Loucy (cell line): ENCODE data around the gene AMOTL2.

Experiments
- CTCF ChIP-seq: fragments of 200-600 bp; sonication (generic); conservative IDR thresholded peaks from 2 replicates; pipeline ENCODE4 v1.5.1; 2014; ENCODE audit warnings: mild to moderate bottlenecking, antibody characterized with exemption, low read length
- EZH2phosphoT487 ChIP-seq: fragments of 200-600 bp; IDR thresholded peaks from 2 replicates; pipeline ENCODE4 v1.6.1; 2018; ENCODE audit warnings: antibody characterized with exemption, mild to moderate bottlenecking, moderate library complexity, borderline replicate concordance

- TF ChIP-seq CTCF = no peak
- TF ChIP-seq EZH2phosphoT487 = no peak
Measured at GRCh38 chr3:134330883-134331810, 43.1 kb downstream of the AMOTL2 start.
